ENCODE data around the gene HECW1.
"Not testable (repeated sequence)": the region's sequence is repeated elsewhere in the genome, so short reads cannot be mapped to it uniquely, and the experiment has no call there.

HECW1 gene

DNA sequence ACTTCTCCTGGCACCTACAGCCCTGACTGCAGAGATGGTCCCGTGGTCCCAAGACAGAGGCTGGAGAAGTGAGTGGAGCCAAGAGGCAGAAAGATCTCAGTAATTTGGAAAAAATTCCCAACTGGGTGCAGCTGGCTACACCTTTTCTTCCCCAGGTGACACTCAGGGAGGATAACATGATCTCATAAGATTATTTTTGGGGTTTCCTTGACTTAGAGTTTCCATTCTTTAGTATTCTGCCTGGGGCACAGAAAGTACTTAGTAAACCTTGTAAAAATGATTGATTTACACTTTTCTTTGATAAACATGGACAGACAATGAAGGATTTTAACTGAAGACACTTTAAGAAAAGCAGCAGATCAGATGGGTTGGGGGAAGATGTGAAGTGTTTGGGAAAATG, 38.6 kb downstream of the HECW1 start:
- no peak for DNase-seq

DNA sequence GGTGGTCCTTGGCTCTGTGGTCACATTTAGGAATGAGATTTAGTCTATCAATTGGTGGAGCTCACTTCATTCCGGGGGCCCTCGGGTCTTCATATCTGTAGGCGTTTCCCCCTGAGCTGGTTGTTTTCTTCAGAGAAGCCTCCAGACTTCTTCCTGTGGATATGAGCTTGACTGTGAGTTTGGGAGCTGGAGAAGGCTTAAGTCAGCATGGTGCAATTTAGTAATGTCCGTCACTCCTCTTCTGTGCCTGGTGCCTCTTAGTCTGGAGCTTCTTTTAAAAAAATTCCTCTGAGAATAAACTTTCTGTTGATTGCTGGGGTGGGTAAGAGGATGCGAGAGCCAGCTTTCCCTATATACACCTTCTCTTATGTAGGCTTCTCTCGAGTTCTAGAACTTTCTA, 40.2 kb downstream of the HECW1 start:
- DNase-seq: no peak

- no peak for DNase-seq
Measured at GRCh38 chr7:43155636-43156035, 43.2 kb downstream of the HECW1 start.

GRCh38 chr7:43163885-43164284, 51.4 kb downstream of the HECW1 start:
- DNase-seq: no peak

- DNase-seq: no peak
Measured at GRCh38 chr7:43164757-43165156, 52.3 kb downstream of the HECW1 start.

DNA sequence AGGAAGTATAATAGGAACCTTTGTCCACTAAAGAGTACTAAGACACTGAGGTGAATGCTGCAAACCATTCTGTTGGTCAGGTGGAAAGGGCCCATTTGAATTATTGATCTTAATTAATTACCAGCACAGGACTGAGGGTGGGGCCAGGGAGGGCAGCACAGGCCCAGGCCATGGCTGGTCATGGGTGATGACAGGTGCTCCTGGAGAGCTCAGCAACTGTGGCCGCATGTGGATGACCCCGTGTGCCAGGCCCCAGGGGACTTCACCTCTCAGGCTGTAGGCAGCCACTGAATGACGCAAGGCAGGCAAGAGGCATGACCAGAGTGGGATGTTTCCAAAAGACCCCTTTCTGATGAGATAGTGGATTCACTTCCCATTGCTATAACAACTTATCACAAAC, 54.2 kb downstream of the HECW1 start:
- no peak for DNase-seq

DNA sequence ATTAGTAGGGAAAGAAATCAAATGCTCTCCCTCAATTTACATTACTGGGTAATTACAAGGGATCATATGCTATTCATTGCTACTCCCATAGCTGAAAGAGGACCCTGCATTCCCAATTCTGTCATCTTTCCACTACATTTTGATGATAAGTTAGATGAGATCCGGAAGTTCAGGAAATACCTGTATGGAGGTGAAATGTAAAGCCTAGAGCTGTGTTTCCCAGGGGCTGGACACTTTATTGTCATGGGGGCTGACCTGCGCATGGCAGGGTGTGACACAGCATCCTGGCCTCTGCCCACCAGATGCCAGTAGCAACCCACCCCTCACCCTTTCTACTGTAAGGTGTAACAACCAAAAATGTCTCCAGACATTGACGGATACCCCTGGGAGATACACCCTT, 56.6 kb downstream of the HECW1 start:
- DNase-seq: no peak

DNA sequence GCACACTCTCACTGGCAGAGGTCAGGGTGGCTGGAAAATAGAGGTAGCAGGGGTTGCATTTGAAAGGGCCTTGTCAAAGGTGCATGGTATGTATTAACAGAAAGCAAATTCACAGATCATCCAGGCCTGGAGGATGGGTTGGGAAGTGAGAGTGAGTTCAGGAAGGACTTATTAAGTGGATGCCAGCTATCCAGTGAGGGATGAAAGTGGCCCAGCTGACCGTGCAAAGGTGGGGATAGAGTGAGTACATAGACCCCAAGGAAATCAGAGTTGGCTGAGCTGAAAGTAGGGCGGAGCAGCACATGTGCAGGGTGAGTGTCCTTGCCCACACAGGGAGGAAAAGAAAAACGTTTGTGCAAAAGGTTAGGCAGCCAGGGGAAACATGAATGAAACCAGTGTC, 58.1 kb downstream of the HECW1 start:
- no peak for DNase-seq

DNA sequence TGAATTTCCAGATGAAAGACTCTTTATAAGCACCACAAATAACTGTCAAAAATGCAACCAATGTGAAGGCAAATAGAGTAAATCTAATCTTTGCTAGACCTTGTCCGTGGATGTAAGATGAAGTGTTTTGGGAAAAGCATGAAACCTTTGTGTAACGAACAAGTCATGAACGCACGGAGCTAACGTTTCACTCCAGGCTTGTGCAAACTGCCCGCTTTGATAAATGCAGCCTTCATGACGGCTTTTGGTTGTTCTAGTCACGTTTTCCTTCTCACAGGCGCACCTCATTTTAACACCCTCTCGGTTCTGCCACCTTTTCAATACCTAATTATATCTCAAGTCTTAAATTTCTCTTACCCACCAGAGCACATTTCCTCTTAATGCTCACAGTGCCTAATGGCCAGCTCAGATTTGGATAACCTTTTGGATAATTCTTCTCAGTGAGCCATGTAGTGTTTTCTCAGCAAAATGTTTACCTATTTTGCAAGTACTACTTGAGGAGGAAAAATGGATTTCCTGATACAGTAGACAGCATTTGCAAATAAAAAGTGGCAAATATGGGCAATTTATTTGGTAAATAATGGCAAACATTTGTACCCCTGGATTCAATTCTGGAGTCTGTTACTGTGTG, 63.2 kb downstream of the HECW1 start:
- no peak for DNase-seq

DNA sequence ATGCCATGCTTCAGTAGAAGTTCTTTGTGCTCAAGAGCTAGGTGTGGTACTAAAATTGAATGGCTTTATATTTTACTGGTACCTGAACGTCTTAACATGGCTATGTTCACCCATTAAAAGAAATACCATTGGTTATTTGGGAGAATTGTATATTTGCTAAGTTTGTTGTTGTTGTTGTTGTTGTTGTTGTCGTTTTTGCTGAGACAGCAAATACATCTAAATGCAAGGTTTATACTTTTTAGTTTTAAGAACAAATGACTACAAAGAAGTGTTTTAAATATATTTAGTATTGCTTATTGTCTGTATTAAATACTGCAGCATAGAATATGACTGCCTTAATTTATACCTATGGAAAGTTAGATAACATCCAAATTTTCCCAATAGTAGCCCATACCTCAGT, 66.9 kb downstream of the HECW1 start:
- no peak for DNase-seq

GRCh38 chr7:43192806-43193460, 80.5 kb downstream of the HECW1 start:
- no peak for DNase-seq

DNA sequence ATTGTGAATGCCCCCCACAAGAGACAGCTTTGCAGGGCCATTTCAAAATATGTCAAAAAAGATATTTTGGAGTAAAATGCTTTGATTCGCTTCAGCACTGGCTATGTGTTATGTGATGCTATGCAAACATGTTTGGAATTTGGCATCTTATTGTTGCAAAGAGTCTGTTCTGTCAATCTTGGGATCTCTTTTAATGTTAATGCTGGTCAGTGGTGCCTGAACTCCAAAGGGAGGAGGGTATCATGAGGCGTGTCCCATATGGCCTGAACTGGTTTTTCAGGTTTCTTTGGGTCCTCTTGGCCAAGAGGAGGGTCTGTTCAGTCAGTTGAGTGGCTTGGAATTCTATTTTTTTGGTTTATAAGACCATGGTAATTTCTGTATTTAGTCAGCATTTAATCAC, 81.4 kb downstream of the HECW1 start:
- no peak for DNase-seq

DNA sequence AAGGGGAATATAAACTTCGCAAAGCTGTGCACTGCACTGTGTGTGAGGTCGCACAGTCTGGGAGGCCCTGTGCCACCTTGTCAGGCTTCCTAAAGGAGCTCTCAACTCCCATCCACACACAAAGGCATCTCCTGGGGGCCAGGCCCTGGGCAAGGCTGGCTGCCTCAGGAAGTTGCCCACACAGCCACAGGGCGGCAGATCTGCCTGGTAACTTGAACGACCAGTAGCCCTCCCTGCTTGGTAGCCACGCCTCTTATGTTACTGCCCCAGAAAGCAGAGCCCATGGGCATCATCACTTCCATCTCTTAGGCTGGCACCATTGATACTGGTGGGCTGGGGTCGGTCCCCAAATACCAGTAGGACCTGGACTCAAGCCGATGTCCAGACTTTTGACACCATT, 82.8 kb downstream of the HECW1 start:
- no peak for DNase-seq

GRCh38 chr7:43195768-43196167, 83.3 kb downstream of the HECW1 start:
- DNase-seq: no peak

DNA sequence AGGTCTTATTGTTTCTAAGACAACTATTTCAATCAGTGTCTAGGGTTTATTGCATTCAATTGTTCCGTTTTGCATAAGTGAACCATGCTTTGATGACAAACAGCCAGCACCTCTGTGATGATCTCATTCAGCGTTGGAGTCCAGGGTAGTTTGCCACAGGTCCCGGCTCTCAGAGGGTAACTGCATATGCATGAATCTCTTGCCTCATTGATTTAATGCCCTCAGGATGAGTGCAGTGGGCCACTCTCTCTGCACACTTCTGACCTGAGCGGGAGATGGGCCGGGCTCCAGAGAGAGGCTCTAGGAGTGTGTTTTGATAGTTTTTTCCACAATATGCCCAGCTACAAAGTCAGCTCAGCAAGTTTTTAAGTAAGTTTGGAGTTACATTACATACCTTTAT, 83.9 kb downstream of the HECW1 start:
- no peak for DNase-seq

DNA sequence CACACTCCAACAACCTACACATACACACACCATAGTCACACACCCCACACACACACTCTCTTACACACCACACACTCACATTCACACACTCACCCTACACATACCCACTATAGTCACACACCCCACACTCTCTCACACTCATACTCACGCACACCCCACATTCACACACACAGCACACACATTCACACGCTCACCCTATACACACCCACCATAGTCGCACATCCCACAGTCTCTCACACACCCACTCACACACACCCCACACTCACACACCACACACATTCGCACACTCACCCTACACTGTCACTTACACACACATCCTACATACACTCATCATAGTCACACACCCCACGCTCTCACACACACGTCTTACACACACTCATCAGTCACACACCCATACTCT, 85.6 kb downstream of the HECW1 start:
- no peak for DNase-seq

DNA sequence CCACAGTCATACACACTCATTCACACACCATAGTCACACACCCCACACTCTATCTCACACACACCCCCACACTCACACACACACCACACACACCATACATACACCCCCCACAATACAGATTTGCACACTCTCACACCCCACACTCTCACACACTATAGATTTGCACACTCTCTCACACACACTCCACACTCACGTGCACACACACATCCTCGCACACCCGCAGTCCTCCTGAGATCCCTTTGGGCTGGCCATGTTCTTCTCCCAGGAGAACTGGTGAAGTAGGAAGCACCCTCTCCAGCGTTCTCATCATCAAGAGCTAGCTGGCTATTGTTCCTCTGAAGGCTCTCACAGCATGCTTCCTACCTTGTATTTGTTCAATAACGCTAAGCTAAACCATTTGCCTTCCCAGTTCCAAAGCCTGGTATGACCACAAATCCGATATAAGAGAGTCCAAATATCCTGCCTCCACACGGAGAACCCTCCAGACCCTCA, 86.2 kb downstream of the HECW1 start:
- no peak for DNase-seq

GRCh38 chr7:43199371-43200160, 87.1 kb downstream of the HECW1 start:
- no peak for DNase-seq

- no peak for DNase-seq
Measured at GRCh38 chr7:43201912-43202311, 89.5 kb downstream of the HECW1 start.

GRCh38 chr7:43204081-43204480, 91.6 kb downstream of the HECW1 start:
- DNase-seq: no peak

GRCh38 chr7:43205171-43205795, 92.8 kb downstream of the HECW1 start:
- no peak for DNase-seq

GRCh38 chr7:43208242-43208641, 95.8 kb downstream of the HECW1 start:
- DNase-seq: no peak

- DNase-seq: not testable (repeated sequence)
Measured at GRCh38 chr7:43210539-43210938, 98.1 kb downstream of the HECW1 start.

DNA sequence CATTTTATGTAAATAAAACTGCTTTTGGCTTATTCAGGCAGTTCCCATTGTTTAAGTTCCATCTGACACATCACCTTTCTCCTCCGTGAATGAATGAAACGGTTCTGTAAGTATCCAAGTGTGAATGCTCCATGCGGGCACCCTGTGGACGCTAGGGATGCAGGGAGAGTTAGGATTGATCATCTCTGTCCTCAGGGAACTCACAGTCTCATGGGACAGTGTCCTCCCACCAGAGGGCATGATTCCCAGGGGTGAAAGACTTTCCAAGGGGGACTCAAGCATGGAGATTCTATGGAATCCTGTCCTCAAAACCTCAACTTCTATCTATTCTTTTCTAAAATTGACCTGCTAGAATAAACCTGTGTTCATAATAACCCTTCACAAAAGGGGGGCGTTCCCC, 98.8 kb downstream of the HECW1 start:
- DNase-seq: no peak
